ENCODE measurements around the gene KPTN. TPM values are rescaled to one million over a fixed set of nuclear protein-coding genes. Genes with fewer than 3 reads are reported as not detected.

KPTN gene
- total RNA-seq, 1 experiment from 2014 or later = 8.4 TPM

DNA sequence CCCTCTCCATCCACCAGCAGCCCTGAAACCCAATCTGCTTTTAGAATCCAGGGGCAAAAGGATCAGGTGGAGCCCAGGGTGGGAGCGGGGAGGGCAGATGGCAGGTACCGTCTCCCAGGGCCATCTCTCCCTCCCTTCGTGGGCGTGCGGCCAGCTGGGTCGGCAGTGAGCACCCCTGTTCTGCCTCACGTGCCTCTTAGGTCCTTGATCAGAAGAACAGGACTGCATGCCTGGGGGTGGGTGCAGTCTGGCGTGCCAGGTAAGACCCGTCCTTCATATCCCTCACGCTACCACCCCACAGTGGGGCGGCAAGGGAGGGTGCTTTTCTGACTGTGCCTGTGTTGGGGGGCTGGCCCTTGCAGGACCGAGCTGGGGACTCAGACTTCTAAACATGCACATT is 14.3 kb downstream of the KPTN start:
- no peak for DNase-seq (ENCODE audit: low read depth)

DNA sequence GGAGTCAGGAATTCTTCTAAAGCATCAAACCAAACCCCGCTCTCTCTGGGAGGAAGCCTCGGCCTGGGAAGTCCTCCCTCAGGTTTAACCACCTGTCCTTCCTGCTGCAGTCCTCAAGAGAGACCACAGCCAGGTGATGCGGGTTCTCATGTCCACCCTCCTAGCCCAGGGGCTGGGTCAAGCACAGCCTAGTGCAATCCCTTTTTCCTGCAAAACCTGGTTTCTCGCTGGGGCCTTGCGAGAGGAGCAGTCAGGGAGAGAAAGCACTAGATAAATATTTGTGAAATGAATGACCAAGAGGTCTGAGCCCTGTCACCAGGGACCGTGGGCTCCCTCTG is 14.7 kb downstream of the KPTN start:
- no peak for DNase-seq (ENCODE audit: low read depth)

DNA sequence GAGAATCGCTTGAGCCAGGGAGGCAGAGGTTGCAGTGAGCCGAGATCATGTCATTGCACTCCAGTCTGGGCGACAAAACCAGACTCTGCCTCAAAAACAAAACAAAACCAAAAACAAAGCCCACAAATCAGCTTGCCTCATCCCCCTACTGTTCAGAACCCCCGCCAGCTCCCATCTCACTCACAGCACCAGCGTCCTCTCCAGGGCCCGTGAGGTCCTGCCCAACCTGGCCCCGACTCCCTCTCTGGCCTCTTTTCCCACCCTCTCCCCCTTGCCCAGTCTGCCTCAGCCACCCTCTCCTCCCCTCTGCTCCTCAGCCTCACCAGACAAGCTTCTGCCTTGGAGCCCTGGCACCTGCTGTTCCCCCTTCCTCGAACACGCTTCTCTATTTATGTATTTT is 16.1 kb downstream of the KPTN start:
- no peak for DNase-seq (ENCODE audit: low read depth)

DNA sequence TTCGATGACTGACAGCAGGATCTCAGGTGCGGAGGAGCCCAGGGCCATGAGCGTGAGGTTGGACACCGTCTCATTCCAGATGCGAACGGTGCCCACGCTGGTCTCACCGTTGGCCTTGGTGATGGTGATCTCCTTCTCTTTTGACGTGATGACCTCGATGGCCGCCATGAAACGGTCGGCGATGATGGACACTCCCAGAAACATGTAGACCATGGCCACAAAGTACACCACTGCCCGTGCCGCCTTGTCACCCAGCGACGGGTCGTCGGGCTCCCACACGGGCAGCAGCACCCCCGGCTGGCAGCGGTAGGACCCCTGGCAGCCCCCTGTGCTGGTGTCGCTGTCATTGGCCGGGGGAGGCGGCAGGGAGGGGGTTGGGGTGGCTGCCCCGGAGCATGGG is 18.1 kb downstream of the KPTN start:
- no peak for DNase-seq (ENCODE audit: low read depth)

DNA sequence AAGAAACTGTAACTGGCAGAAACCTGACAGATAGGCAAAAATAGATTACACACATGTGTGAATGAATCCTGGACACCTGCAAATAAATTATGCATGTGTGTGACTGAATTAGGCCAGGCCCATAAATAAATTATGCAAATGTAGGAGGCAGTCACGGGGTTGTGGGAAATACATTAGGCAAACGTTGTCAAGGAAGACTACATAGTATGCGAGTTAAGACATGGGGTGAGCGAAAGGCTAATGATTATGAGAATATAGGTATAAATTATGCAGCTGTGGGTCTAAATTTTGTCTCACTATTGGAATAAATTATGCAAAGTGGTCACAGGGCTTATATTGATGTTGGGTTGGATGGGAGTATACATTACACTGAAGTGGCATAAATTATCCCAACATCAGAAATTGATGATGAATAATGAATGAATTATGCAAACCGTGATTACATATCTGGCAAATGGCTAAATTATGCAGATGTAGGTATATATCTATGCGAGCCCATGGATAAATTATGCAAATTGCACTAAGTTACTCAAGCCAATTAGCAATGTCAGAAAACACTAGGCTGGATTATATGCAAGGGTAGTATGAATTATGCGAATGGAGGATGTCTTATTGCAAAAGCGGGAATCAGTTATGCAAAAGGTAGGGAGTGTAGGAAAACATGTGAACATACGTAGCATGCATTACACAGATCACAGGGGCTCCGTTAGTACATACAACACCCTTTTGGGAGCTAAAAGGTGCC is 19.2 kb downstream of the KPTN start:
- DNase-seq (ENCODE audit: low read depth) = no peak

DNA sequence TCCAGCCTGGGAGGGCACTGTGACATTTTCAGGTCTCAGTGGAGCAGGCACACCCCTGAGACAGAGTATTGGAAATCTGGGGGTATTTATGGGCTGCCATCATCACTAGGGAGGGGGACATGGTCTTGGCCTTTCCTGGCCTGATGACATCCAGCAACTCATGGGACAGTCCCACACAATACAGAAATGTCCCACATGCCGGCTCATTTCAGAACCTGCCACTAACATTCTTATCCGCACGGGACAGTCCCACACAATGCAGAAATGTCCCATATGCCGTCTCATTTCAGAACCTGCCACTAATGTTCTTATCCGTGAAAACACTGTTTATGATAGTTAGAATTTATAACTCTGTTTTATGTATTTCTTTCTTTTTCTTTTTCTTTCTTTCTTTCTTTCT is 22.1 kb downstream of the KPTN start:
- no peak for DNase-seq (ENCODE audit: low read depth)

DNA sequence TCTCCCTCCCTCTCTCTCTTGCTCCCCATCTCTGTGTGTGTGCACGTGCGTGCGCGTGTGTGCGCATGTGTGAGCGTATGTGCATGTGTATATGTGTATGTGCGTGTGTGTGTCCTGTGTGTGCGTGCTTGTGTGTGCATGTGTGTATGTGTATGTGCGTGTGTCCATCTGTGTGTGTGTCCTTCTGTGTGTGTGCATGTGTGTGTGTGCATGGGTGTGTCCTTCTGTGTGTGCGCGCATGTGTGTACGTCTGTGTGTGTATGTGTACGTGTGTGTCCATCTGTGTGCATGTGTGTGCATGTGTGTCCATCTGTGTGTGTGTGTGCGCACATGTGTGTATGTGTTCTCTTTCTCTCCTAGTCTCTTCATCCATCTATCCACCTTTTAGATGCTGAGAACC is 24.5 kb downstream of the KPTN start:
- no peak for DNase-seq (ENCODE audit: low read depth)

DNA sequence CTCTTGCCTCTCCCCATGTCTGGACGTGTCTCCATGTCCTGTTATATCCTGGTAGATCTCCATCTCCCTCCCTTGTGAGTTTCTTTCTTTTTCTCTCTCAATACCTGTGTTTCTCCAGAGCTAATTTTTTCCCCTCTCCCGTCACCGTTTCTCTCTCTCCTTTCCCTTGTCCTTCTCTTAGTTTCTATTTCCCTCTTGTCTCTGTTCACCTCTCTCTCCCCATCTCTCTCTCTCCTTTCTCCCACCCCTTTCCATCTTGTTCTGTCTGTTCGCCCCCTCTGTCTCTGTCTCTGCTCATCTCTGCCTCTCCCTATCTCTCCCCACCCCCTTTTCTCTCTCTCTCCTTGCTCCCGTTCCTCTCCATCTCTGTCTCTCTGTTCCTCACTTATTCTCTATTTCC is 25.3 kb downstream of the KPTN start:
- DNase-seq (ENCODE audit: low read depth) = no peak

DNA sequence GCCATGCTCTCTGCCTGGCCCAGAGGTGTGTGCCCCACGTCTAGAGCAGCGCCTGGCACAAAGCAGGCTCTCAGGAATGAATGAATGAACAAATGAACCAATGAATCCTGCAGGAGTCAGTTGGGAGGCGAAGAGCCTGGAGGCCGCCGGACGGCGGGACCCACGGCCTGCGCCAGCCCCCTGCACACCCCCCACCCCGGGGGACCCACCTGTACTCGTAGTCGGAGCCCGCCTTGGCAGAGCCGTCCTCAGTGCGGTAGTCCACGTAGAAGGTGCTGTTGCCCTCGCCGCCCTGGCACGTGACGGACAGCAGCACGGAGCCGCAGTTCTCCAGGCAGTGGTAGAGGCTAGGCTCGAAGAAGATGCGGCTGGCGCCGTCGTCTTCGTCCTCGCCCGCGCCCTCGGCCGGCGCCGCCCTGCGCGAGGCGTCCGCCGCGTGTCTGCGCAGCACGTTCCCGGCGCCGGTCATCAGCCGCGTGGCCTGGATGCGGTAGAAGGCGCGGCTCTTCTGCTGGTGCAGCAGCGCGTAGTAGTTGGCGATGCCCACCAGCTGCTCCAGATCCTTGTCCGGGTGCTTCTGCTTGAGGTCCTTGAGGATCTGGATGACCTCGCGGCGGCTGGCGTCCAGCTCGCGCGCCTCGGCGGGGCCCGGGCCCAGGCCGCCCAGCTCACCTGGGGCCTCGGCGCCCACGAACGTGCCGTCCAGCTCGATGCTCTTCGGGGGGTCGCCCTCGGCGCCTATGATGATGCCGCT is 27.1 kb downstream of the KPTN start:
- DNase-seq (ENCODE audit: low read depth) = no peak

DNA sequence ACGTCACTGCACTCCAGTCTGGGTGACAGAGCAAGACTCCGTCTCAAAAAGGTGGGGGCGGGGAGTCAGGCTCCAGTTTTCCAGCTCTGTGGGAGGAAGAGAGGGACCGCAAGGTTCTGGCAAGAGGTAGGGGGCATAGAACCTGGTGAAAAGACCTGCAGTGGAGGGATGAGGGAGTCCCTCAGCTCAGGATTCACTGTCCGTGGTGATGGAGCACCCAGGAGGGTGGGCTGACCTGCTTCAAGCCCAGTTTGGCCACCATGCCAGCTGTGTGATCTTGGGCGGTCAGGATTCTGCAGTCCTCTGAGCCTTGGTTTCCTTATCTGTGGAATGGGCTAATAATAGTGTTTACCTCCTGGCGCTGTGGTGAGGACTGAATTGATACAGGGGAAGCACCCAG is 33.5 kb downstream of the KPTN start:
- no peak for DNase-seq (ENCODE audit: low read depth)

DNA sequence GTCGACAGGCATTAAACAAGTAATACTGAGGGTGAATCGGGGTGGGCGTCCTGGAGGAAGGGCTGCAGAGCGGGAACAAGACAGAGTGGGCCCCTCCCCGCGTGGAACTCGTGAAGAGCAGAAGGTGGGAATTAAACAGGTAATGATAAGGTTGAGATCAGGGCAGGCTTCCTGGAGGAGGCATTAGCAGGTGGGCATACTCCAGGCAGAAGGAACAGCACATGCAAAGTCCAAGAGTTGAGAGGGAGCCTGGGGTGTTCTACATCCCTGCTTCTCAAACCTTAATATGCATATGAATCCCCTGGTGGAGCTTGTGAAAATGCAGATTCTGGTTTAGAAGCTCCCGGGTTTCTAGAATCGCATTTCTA is 35.7 kb downstream of the KPTN start:
- no peak for DNase-seq (ENCODE audit: low read depth)

DNA sequence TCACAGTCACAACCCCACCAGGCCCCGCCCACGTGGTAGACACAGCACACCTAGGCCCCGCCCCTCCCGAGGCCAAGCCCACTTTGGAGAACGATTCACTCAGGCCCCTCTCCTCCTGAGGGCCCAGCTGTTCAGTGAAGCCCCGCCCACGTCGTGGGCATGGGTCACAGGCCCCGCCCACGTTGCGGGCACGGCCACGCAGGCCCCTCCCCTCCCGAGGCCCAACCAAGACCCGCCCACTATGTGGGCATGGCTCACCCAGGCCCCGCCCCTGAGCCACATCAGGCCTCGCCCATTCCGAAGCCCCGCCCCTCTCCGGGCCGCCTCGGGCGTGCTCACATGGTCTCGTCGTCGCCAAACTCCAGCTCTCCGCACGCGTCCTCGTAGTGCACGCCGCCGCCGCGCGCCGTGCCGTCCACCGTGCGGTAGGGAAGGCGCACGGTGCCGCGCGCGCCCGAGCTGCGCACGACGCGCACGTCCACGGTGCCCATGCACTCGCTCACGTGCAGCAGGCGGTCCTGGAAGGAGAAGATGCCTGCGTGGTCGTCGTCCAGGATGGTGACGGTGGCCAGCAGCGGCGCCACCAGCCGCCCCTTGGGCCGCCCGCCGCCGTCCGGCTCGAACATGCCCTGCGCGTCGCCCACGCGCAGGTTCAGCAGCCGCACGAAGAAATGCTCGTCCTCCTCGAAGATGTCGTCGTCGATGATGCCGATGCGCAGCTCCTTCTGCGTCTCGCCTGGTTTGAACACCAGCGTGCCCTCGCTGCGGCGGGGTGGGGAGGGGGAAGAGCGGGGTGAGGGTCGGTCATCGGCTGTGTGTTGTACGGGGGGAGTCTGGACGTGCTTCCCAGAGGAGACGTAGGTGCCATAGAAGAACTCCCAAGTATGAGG is 36.3 kb downstream of the KPTN start:
- peak; percentile 19 for DNase-seq (ENCODE audit: low read depth)

DNA sequence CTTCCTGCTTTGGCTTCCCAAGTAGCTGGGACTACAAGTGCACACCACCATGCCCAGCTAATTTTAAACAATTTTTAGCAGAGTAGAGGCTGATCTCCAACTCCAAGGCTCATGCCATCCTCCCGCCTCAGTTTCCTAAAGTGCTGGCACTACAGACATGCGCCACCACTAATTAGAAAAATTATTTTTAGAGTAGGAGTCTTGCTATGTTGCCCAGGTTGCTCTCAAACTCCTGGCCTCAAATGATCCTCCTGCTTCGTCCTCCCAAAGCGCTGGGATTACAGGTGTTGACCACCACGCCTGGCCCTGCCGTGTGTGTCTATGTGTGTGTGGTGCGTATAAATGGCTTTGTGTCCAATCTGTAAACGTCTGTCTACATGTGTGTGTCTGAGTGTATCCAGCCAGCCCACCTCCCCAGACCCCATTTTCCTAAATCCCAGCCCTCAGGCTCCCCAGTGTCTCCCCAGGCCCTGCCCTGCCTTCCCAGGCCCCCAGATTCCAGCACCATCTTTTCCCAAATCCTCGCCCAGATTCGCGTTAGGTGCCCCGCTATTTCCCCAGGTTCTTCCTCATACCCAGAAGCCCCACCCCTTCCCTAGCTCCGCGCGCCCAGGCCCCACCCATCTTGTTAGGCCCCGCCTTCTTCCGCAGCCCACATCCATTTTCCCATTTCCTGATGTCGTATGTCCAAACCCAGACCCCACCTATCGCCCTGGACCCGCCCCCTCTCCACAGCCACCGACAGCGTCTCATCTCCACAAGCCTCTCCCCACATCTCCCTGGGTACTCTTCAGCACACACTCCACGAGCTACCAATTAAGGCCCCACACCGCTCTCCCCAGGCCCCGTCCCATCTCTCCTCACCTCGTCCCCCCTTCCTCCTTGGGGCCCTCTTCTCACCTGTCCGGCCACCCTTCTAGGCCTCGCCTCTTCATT is 37.2 kb downstream of the KPTN start:
- DNase-seq (ENCODE audit: low read depth) = no peak

DNA sequence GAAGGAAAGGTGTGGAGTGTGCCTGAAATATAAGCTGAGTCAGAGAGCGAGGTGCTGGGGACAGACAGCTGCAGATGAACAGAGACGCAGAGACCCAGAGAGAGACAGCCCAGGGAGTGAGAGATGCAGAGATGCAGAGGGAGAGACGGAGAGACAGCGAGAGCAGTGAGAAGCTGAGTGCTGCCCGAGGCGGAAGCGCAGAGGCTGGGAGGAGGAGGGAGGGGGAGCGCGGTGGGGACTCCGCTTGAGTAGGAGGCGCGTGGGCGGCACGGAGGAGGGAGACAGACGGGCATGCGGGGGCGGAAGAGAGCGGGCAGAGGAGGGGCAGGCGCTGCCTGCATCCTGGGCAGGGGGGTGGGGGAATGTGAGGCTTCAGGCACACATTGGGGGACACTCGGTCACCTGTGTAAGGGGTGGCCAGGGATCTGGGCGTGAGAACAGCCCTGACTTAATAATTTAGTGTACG is 38.0 kb downstream of the KPTN start:
- DNase-seq (ENCODE audit: low read depth) = no peak

DNA sequence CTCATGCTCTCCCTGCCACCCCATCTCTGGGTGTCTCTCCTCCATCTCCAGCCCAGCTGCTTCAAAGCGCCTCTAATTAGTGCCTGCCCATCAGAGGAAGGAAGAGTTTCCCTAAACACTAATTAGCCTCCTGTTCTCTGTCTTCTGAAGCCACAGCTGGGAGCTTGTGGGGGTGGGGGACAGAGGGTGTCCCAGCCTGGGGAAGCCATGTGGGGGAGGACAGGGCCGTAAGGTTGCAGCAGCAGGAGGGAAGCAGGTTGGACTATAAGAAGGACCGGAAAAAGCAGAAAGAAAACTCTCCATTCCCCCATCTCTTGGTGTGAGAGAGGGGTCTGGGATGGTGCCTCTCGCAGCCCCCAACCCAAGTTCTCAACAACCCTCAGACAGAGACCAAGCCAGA is 38.5 kb downstream of the KPTN start:
- no peak for DNase-seq (ENCODE audit: low read depth)

DNA sequence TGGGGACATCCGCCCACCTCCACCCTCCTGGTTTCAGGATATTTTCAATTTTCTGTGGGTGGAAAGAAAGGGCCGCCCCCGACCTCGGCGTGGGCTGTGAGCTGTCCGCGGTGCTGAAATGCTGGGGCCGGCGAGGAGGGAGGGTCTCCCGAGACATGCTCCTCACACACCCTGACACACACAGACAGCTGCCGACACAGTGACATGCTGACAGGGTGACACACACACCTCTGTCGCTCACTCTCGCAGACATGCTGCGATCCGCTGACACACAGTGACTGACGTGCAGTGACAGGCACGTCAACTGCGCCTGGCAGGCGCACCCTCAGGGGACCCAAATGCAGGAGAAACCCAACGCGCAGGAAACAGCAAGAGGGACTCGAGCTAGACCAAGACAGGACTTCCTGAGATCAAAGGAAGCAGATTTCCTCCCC is 39.6 kb downstream of the KPTN start:
- no peak for DNase-seq (ENCODE audit: low read depth)

DNA sequence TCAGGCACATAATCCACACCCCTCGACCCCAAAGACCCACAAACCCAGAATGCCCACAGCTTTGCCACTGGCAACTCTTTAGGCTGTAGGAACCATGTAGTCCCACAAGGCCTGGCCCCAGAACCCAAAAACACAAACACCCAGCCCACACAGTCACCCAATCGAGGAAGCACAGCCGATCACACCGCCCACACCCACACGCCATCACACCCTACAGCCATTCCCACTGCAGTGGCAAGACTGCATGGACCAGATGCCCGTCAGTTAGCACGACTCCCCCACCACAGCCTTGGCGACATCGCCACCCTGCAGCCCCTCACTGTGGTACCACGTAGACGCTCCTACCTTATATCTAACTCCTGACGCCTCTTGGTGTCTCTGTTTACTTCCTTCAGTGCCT is 40.7 kb downstream of the KPTN start:
- no peak for DNase-seq (ENCODE audit: low read depth)

DNA sequence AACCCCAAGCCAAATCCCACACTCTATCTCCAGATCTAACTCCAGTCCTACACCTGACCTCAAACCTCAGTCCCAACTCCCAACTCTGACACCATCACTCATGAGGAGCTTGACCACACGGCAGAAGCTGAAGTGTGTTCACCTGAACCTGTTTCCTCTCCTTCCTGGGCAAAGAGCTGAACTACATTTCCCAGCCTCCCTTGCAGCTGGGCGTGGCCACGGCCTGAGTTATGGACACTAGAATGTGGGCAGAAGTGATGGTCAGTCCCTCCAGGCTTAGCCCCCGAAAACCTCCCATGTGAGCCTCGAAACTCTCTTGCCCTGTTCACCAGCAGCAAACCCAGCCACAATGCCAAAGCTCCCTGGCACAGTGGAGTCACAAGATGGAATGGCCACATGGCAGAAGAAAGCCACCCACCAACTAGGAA is 45.2 kb downstream of the KPTN start:
- no peak for DNase-seq (ENCODE audit: low read depth)

DNA sequence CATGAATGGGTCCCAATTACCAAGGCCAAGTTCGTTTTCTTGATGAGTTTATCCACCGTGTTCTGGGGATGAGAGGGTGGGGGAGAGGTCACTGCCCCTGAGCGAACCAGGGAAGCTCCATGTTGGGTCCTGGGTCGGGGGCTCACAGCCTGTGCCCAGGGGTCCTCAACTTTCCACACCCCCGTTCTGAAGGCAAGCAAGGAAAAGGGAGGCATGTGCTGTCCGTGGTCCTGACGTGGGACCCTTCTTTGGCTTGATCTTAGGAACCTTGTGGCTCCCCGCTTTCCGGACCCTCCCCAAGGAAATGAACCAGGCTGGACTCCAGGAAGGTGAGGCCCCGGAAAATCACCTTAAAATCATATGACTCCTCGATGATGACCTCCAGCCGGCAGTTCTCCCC is 46.5 kb downstream of the KPTN start:
- no peak for DNase-seq (ENCODE audit: low read depth)

DNA sequence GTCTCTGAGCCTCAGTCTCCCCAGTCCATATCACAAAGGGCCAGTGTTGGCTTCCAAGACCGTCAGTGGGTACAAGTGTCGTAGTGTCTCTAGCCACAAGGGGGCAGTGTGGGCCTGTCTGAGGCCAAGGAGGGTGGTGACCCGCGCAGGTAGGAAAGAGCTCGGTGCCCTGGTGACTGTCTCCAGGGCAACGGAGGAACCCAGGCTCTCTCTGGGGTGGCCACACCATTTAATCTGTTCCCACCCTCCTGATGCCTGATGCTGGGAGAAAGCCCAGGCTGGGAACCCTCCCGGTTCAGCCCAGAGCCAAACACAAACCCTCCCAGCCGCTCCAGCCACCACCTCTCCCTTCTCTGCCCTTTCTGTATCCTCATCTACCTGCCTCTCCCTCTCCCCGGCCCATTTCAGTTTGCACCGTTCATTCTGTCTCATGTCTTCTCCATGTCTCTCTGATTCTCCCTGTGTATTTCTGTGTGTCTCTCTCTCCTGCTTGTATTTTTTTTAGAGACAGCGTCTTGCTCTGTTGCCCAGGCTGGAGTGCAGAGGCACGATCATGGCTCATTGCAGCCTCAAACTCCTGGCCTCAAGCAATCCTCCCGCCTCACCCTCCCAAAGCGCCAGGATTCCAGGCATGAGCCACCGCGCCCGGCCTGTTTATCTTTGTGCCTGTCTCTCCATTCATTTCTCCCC is 47.2 kb downstream of the KPTN start:
- DNase-seq (ENCODE audit: low read depth) = peak; percentile 39
